GM12801 (cell line): ENCODE results near the gene CACNA2D1.

Experiments used
- TF ChIP-seq, protein P1 (sequence below): IDR thresholded peaks from one replicate; pipeline ENCODE4 v1.5.1; 2011; ENCODE audit warnings: control low read depth; ENCODE audit not compliant: insufficient read length; ENCODE audit errors: extremely low read depth

CACNA2D1 gene

DNA sequence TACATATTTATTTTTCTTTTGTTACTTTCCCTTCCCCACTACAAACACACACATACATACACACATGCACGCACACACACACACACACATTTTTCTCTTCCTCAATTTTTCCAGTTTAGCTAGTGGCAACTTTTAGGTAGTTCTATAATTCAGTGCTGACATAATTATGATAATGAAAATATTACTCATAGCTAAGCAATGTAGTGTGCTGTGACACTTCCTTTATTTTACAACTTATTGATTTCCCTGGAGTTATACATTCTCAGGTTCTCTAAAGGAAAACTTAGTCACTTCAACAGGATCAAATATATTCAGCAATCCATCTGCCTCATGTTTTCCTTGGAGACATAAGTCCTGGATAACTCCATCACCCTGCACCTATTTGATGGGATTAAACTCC is 151.6 kb downstream of the CACNA2D1 start:
- TF ChIP-seq, protein P1, sequence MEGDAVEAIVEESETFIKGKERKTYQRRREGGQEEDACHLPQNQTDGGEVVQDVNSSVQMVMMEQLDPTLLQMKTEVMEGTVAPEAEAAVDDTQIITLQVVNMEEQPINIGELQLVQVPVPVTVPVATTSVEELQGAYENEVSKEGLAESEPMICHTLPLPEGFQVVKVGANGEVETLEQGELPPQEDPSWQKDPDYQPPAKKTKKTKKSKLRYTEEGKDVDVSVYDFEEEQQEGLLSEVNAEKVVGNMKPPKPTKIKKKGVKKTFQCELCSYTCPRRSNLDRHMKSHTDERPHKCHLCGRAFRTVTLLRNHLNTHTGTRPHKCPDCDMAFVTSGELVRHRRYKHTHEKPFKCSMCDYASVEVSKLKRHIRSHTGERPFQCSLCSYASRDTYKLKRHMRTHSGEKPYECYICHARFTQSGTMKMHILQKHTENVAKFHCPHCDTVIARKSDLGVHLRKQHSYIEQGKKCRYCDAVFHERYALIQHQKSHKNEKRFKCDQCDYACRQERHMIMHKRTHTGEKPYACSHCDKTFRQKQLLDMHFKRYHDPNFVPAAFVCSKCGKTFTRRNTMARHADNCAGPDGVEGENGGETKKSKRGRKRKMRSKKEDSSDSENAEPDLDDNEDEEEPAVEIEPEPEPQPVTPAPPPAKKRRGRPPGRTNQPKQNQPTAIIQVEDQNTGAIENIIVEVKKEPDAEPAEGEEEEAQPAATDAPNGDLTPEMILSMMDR = no peak

DNA sequence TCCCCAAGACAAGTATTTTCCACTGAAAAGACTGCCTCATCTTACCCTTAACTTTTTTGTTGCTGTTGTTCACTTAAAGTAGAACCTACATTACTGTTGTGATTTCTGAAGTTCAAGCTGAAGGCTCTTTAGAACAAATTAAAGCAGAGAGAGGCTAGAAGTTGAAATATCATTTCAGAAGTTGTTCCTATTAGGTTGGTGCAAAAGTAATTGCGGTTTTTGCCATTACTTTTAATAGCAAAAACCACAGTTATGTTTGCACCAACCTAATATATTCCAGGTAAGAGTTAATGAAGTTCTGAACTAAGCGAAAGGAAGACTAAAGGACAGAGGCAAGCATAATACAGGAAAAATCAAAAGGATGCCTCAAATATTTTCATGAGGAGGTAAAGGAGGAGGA is 153.7 kb downstream of the CACNA2D1 start:
- TF ChIP-seq, protein P1 = no peak

DNA sequence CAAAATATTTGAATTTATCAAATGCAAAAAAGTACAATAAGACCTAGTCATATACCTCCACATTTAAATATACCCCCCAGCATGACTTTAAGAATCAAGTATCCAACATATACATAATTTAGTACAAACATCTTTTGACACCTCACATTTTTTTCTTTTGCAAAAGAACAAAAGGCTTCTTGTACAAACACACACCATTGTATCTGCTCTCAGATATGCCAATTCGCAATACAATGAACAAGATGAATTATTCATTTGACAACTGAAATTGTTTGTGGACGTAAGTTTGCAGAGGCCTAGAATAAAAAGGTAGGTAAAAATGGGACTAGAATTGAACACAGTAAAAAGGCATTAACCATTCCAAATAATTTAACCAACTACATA is 154.4 kb downstream of the CACNA2D1 start:
- TF ChIP-seq, protein P1 = no peak

DNA sequence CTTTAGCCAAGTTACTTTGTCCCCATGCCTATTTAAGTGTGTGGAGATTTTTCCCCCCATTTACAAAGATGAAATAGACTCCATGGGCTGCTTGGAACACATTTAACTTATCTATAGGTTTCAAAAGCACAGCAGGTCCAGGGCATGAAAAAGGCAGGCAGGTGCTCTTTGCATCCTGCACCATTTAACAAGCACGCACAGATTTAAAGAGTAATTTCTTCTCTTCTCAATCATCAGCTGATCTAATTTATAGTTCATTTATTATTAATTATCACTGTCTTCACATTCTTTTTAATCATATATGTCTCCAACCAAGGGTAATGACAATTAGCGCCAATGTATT is 156.8 kb downstream of the CACNA2D1 start:
- TF ChIP-seq, protein P1 = no peak

DNA sequence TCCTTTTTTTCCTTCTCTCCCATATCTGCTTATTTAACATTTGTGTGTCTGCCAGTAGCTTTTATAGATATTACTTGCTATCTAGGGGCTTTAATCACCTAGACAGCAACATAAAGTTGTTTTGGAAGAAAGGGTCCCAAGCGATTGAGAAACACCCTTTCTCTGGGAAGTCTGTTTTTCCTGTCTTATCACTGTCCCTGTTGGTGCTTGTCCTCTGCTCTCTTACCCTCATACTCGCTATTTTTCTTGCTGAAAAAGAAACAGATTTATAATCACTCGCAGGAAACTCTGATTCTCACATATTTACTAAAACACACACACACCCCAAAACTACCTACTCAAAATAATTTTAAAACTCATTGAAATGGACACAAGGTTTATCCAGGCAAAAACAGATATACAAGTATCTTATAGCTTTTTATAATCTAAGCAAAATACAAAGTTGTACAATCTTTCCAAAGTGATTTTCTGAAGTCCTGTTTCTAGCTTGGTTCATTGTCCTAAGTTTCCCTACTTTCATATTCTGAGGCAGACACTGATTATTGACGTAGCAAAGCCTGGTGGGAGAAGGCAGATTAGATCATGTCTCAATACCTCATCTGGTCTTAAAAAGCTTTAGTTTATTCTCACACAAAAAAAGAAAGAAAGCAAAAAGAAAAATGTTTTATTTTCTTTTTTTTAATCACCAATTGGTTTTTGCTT is 157.3 kb downstream of the CACNA2D1 start:
- TF ChIP-seq, protein P1 = no peak

DNA sequence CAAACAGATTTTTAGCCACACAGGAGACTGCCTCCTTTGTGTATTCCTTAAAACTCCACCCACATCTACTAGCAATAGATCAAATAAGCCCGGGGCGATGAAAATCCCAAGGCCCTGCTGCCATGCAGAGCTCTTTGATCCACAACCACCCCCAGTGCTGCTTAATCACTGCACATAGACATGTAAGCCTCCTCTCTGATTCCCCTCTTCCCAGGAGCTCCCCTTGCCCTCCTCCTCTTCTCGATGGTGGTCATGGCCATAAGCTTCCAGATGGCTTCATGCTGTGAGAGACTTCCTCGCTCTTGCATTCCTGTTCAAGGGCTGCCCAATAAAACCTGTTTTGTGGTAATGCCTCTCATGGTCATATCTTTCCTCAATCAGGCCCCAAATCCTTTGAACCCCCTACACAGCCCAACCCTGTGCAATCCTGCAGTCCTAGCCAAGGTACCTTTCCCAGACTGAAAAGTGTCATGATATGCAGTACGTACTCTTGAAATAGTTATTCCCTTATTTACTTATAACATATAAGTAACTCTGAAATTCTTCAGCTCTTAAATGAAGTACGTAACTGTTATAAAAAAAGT is 158.5 kb downstream of the CACNA2D1 start:
- TF ChIP-seq, protein P1 = no peak

DNA sequence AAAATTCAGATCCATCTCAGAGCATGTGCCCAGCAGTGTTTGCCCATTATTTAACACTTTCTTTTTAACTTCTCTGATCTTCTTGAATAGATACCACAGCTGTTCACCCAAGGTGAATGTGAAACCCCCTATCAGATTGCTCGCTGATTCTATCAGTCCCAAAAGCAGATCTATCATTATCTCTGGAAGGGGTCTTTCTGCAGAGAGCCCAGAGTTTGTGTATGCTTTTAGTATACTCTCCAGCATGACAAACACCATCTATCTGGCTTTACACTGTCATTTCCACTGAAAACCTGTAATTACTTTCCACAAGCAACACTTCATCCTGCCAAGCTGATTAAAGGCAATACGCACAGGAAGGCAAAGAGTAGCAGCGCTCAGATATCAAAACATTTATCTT is 168.2 kb downstream of the CACNA2D1 start:
- TF ChIP-seq, protein P1 = no peak
